Fibroblast of lung (primary cell): Measurements from ENCODE around the gene USP12. TPM values are rescaled to one million over a fixed set of nuclear protein-coding genes. Genes with fewer than 3 reads are reported as not detected.

Source experiments
- DNase-seq, 2 donors: peaks; one replicate each; pipeline versions ENCODE4 v3.0.0 to v3.0.0-alpha.2; 2010; ENCODE audit warnings: low read depth in 2 of 2
- H2AFZ ChIP-seq: 2 replicates; pipeline ENCODE4 v1.5.1; 2012; ENCODE audit warnings: low read length, control low read depth, inconsistent platforms
- H3K27ac ChIP-seq: 2 replicates; pipeline ENCODE4 v1.5.1; 2011; ENCODE audit warnings: low read length, control low read depth; ENCODE audit not compliant: insufficient read depth
- H3K27me3 ChIP-seq: 2 replicates; pipeline ENCODE4 v1.5.1; 2011; ENCODE audit warnings: mild to moderate bottlenecking, low read length; ENCODE audit not compliant: control insufficient read depth, insufficient read depth
- H3K36me3 ChIP-seq: 2 replicates; pipeline ENCODE4 v1.5.1; 2011; ENCODE audit warnings: low read length; ENCODE audit not compliant: control insufficient read depth, insufficient read depth
- H3K4me1 ChIP-seq: 2 replicates; pipeline ENCODE4 v1.5.1; 2011; ENCODE audit warnings: low read length; ENCODE audit not compliant: control insufficient read depth, insufficient read depth; ENCODE audit errors: extremely low read depth
- H3K4me2 ChIP-seq: 2 replicates; pipeline ENCODE4 v1.5.1; 2011; ENCODE audit warnings: low read length, control low read depth; ENCODE audit not compliant: insufficient read depth; ENCODE audit errors: extremely low read depth
- H3K4me3 ChIP-seq, 4 experiments: fragments of 200-600 bp in 1 of 4; sonication (generic) in 1 of 4; replicated peaks in 1 of 4; 2 replicates each; pipeline ENCODE4 v1.5.1; 2011 to 2016; ENCODE audit warnings: low read length in 4 of 4, low read depth in 3 of 4, mild to moderate bottlenecking in 3 of 4, control low read depth in 2 of 4, inconsistent platforms in 1 of 4, mixed read lengths in 1 of 4; ENCODE audit not compliant: insufficient read depth in 1 of 4; ENCODE audit errors: control extremely low read depth in 1 of 4
- H3K79me2 ChIP-seq: 2 replicates; pipeline ENCODE4 v1.5.1; 2012; ENCODE audit warnings: mild to moderate bottlenecking, low read length, inconsistent platforms; ENCODE audit not compliant: control insufficient read depth, insufficient read depth
- H3K9ac ChIP-seq: 2 replicates; pipeline ENCODE4 v1.5.1; 2011; ENCODE audit warnings: mild to moderate bottlenecking, low read length, control low read depth; ENCODE audit not compliant: insufficient read depth
- H3K9me3 ChIP-seq: 2 replicates; pipeline ENCODE4 v1.5.1; 2012; ENCODE audit warnings: low read depth, low read length; ENCODE audit not compliant: control insufficient read depth, insufficient read depth
- H4K20me1 ChIP-seq: 2 replicates; pipeline ENCODE4 v1.5.1; 2011; ENCODE audit warnings: low read length; ENCODE audit not compliant: control insufficient read depth, insufficient read depth; ENCODE audit errors: extremely low read depth
- CTCF ChIP-seq, 2 donors: IDR thresholded peaks in 1 of 2; conservative IDR thresholded peaks in 1 of 2; 1 replicate in 1 of 2; 2 replicates in 1 of 2; pipeline ENCODE4 v1.5.1; 2011 to 2012; ENCODE audit warnings: low read length in 2 of 2, control low read depth in 1 of 2, inconsistent platforms in 1 of 2, low read depth in 1 of 2, mild to moderate bottlenecking in 1 of 2
- EZH2 ChIP-seq: IDR thresholded peaks from 2 replicates; pipeline ENCODE4 v1.5.1; 2012; ENCODE audit warnings: low read length, control low read depth, mild to moderate bottlenecking; ENCODE audit errors: missing control alignments
- polyA plus RNA-seq, 2 donors: library from polyadenylated mRNA; depleted of rRNA in 1 of 2; stranded (reverse) in 1 of 2; unstranded in 1 of 2; fragments of >200 nt; gene quantifications; 2 replicates each; pipeline ENCODE4 v1.2.1, GENCODE V29; 2011 to 2012; ENCODE audit warnings: missing spikeins in 1 of 2
- total RNA-seq: library from RNA; depleted of rRNA; stranded (reverse); fragments of >200 nt; gene quantifications from 2 replicates; pipeline ENCODE4 v1.2.1, GENCODE V29; 2014

The USP12 gene
- total and polyA plus RNA-seq, 2 donors (not counting 1 experiment from before 2014, with no cell fraction given) = 17.3 to 36.3 TPM

GRCh38 chr13:27159806-27160563 lies 11.6 kb downstream of the USP12 start:
- H3K9me3 ChIP-seq = no peaks in the 10 kb centered on the region
- peaks cover 2% of the 10 kb centered on the region for H4K20me1 ChIP-seq
- H3K36me3 ChIP-seq = peaks cover 2% of the 10 kb centered on the region
- no peak for DNase-seq
- H2AFZ ChIP-seq = no peak overlapping the region
- H3K4me3 ChIP-seq = no peak overlapping the region
- H3K79me2 ChIP-seq = peaks cover 95% of the 10 kb centered on the region
- TF ChIP-seq CTCF (conservative IDR thresholded peaks at IDR 0.05 in 1 of 2, IDR thresholded peaks at IDR 0.05 in 1 of 2; ENCODE audit: low read depth in 1 of 2, low read length in 2 of 2) = no peak
- no peak for TF ChIP-seq EZH2
- no peak overlapping the region for H3K4me2 ChIP-seq
- no peak overlapping the region for H3K9ac ChIP-seq
- no peak overlapping the region for H3K27ac ChIP-seq
- H3K27me3 ChIP-seq = no peaks in the 10 kb centered on the region
- H3K4me1 ChIP-seq = no peaks in the 10 kb centered on the region

GRCh38 chr13:27158335-27158734 lies 13.3 kb downstream of the USP12 start:
- Histone ChIP-seq H3K4me3 (no peak overlapping the region), H3K9me3 (no peaks in the 10 kb centered on the region), H3K4me2 (no peak overlapping the region), H3K79me2 (peaks cover 93% of the 10 kb centered on the region), H3K36me3 (peaks cover 2% of the 10 kb centered on the region), H4K20me1 (peaks cover 2% of the 10 kb centered on the region), H3K9ac (no peak overlapping the region), H3K4me1 (no peaks in the 10 kb centered on the region), H3K27me3 (no peaks in the 10 kb centered on the region), H3K27ac (no peak overlapping the region), H2AFZ (no peak overlapping the region)
- DNase-seq = no peak
- TF ChIP-seq EZH2 = no peak

GRCh38 chr13:27151798-27152599 lies 19.6 kb downstream of the USP12 start:
- peaks cover 79% of the 10 kb centered on the region for H3K79me2 ChIP-seq
- no peak overlapping the region for H3K4me2 ChIP-seq
- no peaks in the 10 kb centered on the region for H3K27me3 ChIP-seq
- no peaks in the 10 kb centered on the region for H3K36me3 ChIP-seq
- peaks cover 6% of the 10 kb centered on the region for H3K4me1 ChIP-seq
- peak in 1 of 2 donors; percentile 76 for DNase-seq
- no peak overlapping the region for H2AFZ ChIP-seq
- H3K27ac ChIP-seq = no peak overlapping the region
- no peaks in the 10 kb centered on the region for H4K20me1 ChIP-seq
- no peak overlapping the region for H3K9ac ChIP-seq
- H3K4me3 ChIP-seq = no peak overlapping the region
- no peak for TF ChIP-seq EZH2
- no peak for TF ChIP-seq CTCF (conservative IDR thresholded peaks at IDR 0.05 in 1 of 2, IDR thresholded peaks at IDR 0.05 in 1 of 2; ENCODE audit: low read depth in 1 of 2, low read length in 2 of 2)
- no peaks in the 10 kb centered on the region for H3K9me3 ChIP-seq
